ENCODE results near the gene HPN.

The HPN gene

GRCh38 chr19:35043906-35044305 lies 2.4 kb downstream of the HPN start:
- H3K27me3 ChIP-seq (ENCODE audit: low read length): no peaks in the 10 kb centered on the region
- H3K79me2 ChIP-seq (ENCODE audit: insufficient read depth, low read length): no peaks in the 10 kb centered on the region
- no peak overlapping the region for H3K9ac ChIP-seq (ENCODE audit: low read length)
- H3K9me2 ChIP-seq (replicated peaks; ENCODE audit: insufficient read depth, low read length): no peaks in the 10 kb centered on the region
- no peaks in the 10 kb centered on the region for H3F3A ChIP-seq (ENCODE audit: insufficient read depth)
- H4K20me1 ChIP-seq (ENCODE audit: low read depth, low read length): no peaks in the 10 kb centered on the region
- no peak overlapping the region for H3K4me2 ChIP-seq (ENCODE audit: low read depth, low read length, poor library complexity, severe bottlenecking)
- TF ChIP-seq, protein P1, sequence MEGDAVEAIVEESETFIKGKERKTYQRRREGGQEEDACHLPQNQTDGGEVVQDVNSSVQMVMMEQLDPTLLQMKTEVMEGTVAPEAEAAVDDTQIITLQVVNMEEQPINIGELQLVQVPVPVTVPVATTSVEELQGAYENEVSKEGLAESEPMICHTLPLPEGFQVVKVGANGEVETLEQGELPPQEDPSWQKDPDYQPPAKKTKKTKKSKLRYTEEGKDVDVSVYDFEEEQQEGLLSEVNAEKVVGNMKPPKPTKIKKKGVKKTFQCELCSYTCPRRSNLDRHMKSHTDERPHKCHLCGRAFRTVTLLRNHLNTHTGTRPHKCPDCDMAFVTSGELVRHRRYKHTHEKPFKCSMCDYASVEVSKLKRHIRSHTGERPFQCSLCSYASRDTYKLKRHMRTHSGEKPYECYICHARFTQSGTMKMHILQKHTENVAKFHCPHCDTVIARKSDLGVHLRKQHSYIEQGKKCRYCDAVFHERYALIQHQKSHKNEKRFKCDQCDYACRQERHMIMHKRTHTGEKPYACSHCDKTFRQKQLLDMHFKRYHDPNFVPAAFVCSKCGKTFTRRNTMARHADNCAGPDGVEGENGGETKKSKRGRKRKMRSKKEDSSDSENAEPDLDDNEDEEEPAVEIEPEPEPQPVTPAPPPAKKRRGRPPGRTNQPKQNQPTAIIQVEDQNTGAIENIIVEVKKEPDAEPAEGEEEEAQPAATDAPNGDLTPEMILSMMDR (IDR thresholded peaks at IDR 0.05; ENCODE audit: insufficient read depth, low read length, poor library complexity, severe bottlenecking): no peak
- TF ChIP-seq EZH2phosphoT487 (conservative IDR thresholded peaks at IDR 0.05; ENCODE audit: low read length): no peak
- H3K9me3 ChIP-seq (ENCODE audit: insufficient read depth, low read length): no peaks in the 10 kb centered on the region
- no peak overlapping the region for H3K27ac ChIP-seq (ENCODE audit: low read depth, low read length)
- H2AFZ ChIP-seq (ENCODE audit: low read depth, low read length, severe bottlenecking): no peak overlapping the region
- H3K4me3 ChIP-seq (ENCODE audit: insufficient read depth, low read length, poor library complexity, severe bottlenecking): no peak overlapping the region
- H3K36me3 ChIP-seq (ENCODE audit: low read length): no peaks in the 10 kb centered on the region

DNA sequence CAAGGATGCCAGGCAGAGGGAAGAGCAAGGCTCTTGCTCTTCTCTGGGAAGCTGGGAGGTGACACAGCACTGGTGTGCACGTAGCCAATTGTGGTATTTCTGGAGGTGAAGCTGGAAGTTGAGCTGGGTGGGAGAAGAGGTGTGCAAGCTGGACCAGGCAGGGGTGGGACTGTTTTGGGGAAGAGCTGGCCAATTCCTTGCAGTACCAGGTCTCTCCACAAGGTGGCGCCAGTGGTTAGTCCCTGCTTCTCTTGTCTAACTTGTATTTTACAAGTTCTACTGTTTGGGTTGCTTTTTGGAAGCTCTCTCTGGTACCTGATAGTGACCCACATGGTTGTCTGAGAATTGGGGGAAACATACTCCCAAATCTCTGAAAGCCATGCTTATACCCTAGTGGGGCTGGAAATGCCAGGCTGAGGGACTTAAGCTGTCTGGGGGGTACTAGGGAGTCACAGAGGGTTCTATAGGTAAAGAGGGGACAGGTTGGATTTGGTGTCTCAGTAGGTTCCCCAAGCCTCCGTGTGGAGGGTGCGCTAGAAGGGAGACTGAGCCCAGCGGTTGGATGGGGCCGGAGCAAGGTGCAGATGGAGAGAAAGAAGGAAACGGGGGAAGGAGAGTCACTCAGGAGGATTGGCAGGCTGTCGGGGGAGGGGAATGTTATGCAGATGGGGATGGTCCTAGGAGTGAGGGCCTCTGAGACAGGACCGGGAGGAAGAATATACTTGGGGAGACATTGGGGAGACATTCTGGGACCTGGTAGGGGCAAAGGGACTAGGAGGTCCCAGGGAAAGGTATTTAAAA lies 3.0 kb downstream of the HPN start:
- no peaks in the 10 kb centered on the region for H3F3A ChIP-seq (ENCODE audit: insufficient read depth)
- H3K27ac ChIP-seq (ENCODE audit: low read depth, low read length): no peak overlapping the region
- H3K27me3 ChIP-seq (ENCODE audit: low read length): no peaks in the 10 kb centered on the region
- no peak overlapping the region for H3K4me3 ChIP-seq (ENCODE audit: insufficient read depth, low read length, poor library complexity, severe bottlenecking)
- H2AFZ ChIP-seq (ENCODE audit: low read depth, low read length, severe bottlenecking): no peak overlapping the region
- no peak overlapping the region for H3K4me2 ChIP-seq (ENCODE audit: low read depth, low read length, poor library complexity, severe bottlenecking)
- no peaks in the 10 kb centered on the region for H3K79me2 ChIP-seq (ENCODE audit: insufficient read depth, low read length)
- TF ChIP-seq, protein P1 (IDR thresholded peaks at IDR 0.05; ENCODE audit: insufficient read depth, low read length, poor library complexity, severe bottlenecking): peak; percentile 91
- no peak for TF ChIP-seq EZH2phosphoT487 (conservative IDR thresholded peaks at IDR 0.05; ENCODE audit: low read length)
- no peaks in the 10 kb centered on the region for H3K9me3 ChIP-seq (ENCODE audit: insufficient read depth, low read length)
- H3K36me3 ChIP-seq (ENCODE audit: low read length): no peaks in the 10 kb centered on the region
- no peak overlapping the region for H3K9ac ChIP-seq (ENCODE audit: low read length)
- H3K9me2 ChIP-seq (replicated peaks; ENCODE audit: insufficient read depth, low read length): no peaks in the 10 kb centered on the region
- H4K20me1 ChIP-seq (ENCODE audit: low read depth, low read length): no peaks in the 10 kb centered on the region

DNA sequence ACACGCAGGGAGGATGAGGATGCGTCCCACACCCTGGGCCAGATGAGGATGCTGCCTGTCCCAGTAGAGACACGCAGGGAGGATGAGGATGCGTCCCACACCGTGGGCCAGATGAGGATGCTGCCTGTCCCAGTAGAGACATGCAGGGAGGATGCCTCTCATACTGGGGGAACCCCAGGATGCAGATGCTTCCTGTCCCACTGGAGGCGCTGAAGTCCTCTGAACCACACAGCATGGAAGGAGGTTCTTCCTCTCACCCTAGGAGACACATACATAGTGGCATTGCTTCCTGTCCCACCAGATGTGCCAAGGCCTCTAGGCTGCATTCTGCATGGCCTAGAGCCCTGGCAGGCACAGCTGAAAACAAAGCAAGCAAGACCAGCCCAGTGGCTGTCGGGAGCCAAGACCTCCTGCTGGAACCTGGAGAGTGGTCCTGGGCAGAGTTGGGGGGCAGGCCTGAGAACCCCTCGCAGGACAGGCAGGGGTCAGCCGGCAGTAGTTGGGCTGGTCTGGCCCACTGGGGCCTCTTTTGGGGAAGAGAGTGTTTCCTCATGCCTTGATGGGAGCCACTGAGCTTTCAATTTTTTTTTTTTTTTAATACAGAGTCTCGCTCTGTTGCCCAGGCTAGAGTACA lies 4.3 kb downstream of the HPN start:
- Histone ChIP-seq H3K4me2 (ENCODE audit: low read depth, low read length, poor library complexity, severe bottlenecking) (no peak overlapping the region), H3K4me3 (ENCODE audit: insufficient read depth, low read length, poor library complexity, severe bottlenecking) (no peak overlapping the region), H3F3A (ENCODE audit: insufficient read depth) (no peaks in the 10 kb centered on the region), H3K36me3 (ENCODE audit: low read length) (no peaks in the 10 kb centered on the region), H3K9me3 (ENCODE audit: insufficient read depth, low read length) (no peaks in the 10 kb centered on the region), H4K20me1 (ENCODE audit: low read depth, low read length) (no peaks in the 10 kb centered on the region), H3K27me3 (ENCODE audit: low read length) (no peaks in the 10 kb centered on the region), H3K27ac (ENCODE audit: low read depth, low read length) (no peak overlapping the region), H3K9me2 (replicated peaks; ENCODE audit: insufficient read depth, low read length) (no peaks in the 10 kb centered on the region), H2AFZ (ENCODE audit: low read depth, low read length, severe bottlenecking) (no peak overlapping the region), H3K79me2 (ENCODE audit: insufficient read depth, low read length) (no peaks in the 10 kb centered on the region), H3K9ac (ENCODE audit: low read length) (no peak overlapping the region)
- TF ChIP-seq EZH2phosphoT487 (conservative IDR thresholded peaks at IDR 0.05; ENCODE audit: low read length): no peak
- TF ChIP-seq, protein P1 (IDR thresholded peaks at IDR 0.05; ENCODE audit: insufficient read depth, low read length, poor library complexity, severe bottlenecking): no peak

Measured in SU-DHL-6 (cell line).